H1 (cell line): ENCODE results near the gene NFIA. TPM values are rescaled to one million over a fixed set of nuclear protein-coding genes. Genes with fewer than 3 reads are reported as not detected.

ENCODE experiments used
- CEBPB ChIP-seq: IDR thresholded peaks from 2 replicates; pipeline ENCODE4 v1.6.1; 2012; ENCODE audit warnings: low read depth, low read length
- EZH2 ChIP-seq: fragments of 200-600 bp; sonication (generic); IDR thresholded peaks from 2 replicates; pipeline ENCODE4 v1.7.1; 2012; ENCODE audit warnings: low read depth, mild to moderate bottlenecking, moderate library complexity, low read length, inconsistent platforms; ENCODE audit not compliant: severe bottlenecking
- JUND ChIP-seq: IDR thresholded peaks from 2 replicates; pipeline ENCODE4 v1.6.1; 2011; ENCODE audit warnings: mild to moderate bottlenecking, improper control_type of control experiment, low read length
- KDM4A ChIP-seq: IDR thresholded peaks from one replicate; pipeline ENCODE4 v1.7.1; 2012; ENCODE audit warnings: low read depth, mild to moderate bottlenecking, moderate library complexity, low read length, inconsistent platforms; ENCODE audit not compliant: severe bottlenecking
- RAD21 ChIP-seq, 2 experiments: IDR thresholded peaks in 1 of 2; conservative IDR thresholded peaks in 1 of 2; 2 replicates each; pipeline ENCODE4 v1.6.1; 2011; ENCODE audit warnings: low read depth in 2 of 2, low read length in 2 of 2, improper control_type of control experiment in 1 of 2, inconsistent platforms in 1 of 2, mild to moderate bottlenecking in 1 of 2, moderate library complexity in 1 of 2
- RFX5 ChIP-seq: IDR thresholded peaks from 2 replicates; pipeline ENCODE4 v1.6.1; 2011; ENCODE audit warnings: low read depth, low read length, improper control_type of control experiment, borderline replicate concordance
- polyA plus RNA-seq, 7 experiments: library from polyadenylated mRNA; depleted of rRNA in 3 of 7; stranded (reverse) in 5 of 7; unstranded in 2 of 7; fragments of >200 nt in 5 of 7; fragments of 200-250 nt in 2 of 7; gene quantifications; 1 replicate in 5 of 7; 2 replicates in 1 of 7; 4 replicates in 1 of 7; pipeline versions ENCODE4 v1.2.1 to v1.2.3, GENCODE V29; 2011 to 2013; ENCODE audit warnings: missing spikeins in 2 of 7, mixed read lengths in 2 of 7
- total RNA-seq: library from RNA; stranded (reverse); fragmentation: NEBNext Ultra II Directional; extraction: Animal tissue kit (Norgen Biotek cat#: 25700); gene quantifications from 2 replicates; pipeline ENCODE4 v1.2.1, GENCODE V29; 2021
- TF ChIP-seq, protein P1 (sequence below): fragments of 300-600 bp; sonication (generic); IDR thresholded peaks from 2 replicates; pipeline ENCODE4 v1.7.1; 2012; ENCODE audit warnings: low read length, moderate library complexity, mild to moderate bottlenecking, inconsistent platforms; ENCODE audit not compliant: insufficient replicate concordance

The NFIA gene
- total and polyA plus RNA-seq, 2 of the 8 experiments (the other 6 are each of a cell fraction or from before 2014, with no cell fraction given): 1.8 to 2.3 TPM

- TF ChIP-seq, protein P1, sequence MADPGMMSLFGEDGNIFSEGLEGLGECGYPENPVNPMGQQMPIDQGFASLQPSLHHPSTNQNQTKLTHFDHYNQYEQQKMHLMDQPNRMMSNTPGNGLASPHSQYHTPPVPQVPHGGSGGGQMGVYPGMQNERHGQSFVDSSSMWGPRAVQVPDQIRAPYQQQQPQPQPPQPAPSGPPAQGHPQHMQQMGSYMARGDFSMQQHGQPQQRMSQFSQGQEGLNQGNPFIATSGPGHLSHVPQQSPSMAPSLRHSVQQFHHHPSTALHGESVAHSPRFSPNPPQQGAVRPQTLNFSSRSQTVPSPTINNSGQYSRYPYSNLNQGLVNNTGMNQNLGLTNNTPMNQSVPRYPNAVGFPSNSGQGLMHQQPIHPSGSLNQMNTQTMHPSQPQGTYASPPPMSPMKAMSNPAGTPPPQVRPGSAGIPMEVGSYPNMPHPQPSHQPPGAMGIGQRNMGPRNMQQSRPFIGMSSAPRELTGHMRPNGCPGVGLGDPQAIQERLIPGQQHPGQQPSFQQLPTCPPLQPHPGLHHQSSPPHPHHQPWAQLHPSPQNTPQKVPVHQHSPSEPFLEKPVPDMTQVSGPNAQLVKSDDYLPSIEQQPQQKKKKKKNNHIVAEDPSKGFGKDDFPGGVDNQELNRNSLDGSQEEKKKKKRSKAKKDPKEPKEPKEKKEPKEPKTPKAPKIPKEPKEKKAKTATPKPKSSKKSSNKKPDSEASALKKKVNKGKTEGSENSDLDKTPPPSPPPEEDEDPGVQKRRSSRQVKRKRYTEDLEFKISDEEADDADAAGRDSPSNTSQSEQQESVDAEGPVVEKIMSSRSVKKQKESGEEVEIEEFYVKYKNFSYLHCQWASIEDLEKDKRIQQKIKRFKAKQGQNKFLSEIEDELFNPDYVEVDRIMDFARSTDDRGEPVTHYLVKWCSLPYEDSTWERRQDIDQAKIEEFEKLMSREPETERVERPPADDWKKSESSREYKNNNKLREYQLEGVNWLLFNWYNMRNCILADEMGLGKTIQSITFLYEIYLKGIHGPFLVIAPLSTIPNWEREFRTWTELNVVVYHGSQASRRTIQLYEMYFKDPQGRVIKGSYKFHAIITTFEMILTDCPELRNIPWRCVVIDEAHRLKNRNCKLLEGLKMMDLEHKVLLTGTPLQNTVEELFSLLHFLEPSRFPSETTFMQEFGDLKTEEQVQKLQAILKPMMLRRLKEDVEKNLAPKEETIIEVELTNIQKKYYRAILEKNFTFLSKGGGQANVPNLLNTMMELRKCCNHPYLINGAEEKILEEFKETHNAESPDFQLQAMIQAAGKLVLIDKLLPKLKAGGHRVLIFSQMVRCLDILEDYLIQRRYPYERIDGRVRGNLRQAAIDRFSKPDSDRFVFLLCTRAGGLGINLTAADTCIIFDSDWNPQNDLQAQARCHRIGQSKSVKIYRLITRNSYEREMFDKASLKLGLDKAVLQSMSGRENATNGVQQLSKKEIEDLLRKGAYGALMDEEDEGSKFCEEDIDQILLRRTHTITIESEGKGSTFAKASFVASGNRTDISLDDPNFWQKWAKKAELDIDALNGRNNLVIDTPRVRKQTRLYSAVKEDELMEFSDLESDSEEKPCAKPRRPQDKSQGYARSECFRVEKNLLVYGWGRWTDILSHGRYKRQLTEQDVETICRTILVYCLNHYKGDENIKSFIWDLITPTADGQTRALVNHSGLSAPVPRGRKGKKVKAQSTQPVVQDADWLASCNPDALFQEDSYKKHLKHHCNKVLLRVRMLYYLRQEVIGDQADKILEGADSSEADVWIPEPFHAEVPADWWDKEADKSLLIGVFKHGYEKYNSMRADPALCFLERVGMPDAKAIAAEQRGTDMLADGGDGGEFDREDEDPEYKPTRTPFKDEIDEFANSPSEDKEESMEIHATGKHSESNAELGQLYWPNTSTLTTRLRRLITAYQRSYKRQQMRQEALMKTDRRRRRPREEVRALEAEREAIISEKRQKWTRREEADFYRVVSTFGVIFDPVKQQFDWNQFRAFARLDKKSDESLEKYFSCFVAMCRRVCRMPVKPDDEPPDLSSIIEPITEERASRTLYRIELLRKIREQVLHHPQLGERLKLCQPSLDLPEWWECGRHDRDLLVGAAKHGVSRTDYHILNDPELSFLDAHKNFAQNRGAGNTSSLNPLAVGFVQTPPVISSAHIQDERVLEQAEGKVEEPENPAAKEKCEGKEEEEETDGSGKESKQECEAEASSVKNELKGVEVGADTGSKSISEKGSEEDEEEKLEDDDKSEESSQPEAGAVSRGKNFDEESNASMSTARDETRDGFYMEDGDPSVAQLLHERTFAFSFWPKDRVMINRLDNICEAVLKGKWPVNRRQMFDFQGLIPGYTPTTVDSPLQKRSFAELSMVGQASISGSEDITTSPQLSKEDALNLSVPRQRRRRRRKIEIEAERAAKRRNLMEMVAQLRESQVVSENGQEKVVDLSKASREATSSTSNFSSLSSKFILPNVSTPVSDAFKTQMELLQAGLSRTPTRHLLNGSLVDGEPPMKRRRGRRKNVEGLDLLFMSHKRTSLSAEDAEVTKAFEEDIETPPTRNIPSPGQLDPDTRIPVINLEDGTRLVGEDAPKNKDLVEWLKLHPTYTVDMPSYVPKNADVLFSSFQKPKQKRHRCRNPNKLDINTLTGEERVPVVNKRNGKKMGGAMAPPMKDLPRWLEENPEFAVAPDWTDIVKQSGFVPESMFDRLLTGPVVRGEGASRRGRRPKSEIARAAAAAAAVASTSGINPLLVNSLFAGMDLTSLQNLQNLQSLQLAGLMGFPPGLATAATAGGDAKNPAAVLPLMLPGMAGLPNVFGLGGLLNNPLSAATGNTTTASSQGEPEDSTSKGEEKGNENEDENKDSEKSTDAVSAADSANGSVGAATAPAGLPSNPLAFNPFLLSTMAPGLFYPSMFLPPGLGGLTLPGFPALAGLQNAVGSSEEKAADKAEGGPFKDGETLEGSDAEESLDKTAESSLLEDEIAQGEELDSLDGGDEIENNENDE: no peak
- no peak for TF ChIP-seq EZH2
- TF ChIP-seq CEBPB: no peak
- no peak for TF ChIP-seq RAD21 (IDR thresholded peaks at IDR 0.05 in 1 of 2, conservative IDR thresholded peaks at IDR 0.05 in 1 of 2; ENCODE audit: low read depth in 2 of 2, low read length in 2 of 2)
- TF ChIP-seq KDM4A: no peak
- no peak for TF ChIP-seq RFX5
- no peak for TF ChIP-seq JUND
These were observed 312.9 kb downstream of the NFIA start (continued) for GRCh38 chr1:61395146-61395800.
